Cardiac muscle cell (in vitro differentiated cells and primary cell): Measurements from ENCODE around the gene EBF3. TPM values are rescaled to one million over a fixed set of nuclear protein-coding genes. Genes with fewer than 3 reads are reported as not detected.

Experiments
- DNase-seq, 2 donors: peaks; one replicate each; pipeline versions ENCODE4 v3.0.0 to v3.0.0-alpha.2; 2010 to 2017; ENCODE audit warnings: low read depth in 1 of 2, low spot score in 1 of 2
- H3K27ac ChIP-seq: fragments of 200-600 bp; sonication (generic); 2 replicates; pipeline ENCODE4 v1.5.1; 2016
- H3K27me3 ChIP-seq: fragments of 200-600 bp; sonication (generic); 2 replicates; pipeline ENCODE4 v1.6.0; 2016; ENCODE audit warnings: control low read depth
- H3K36me3 ChIP-seq: fragments of 200-600 bp; sonication (generic); 2 replicates; pipeline ENCODE4 v1.5.1; 2016; ENCODE audit warnings: control low read depth
- H3K4me1 ChIP-seq: fragments of 200-600 bp; sonication (generic); 2 replicates; pipeline ENCODE4 v1.8.1; 2017; ENCODE audit warnings: low read depth, mild to moderate bottlenecking, mixed run types
- H3K4me3 ChIP-seq: fragments of 200-600 bp; sonication (generic); 2 replicates; pipeline ENCODE4 v1.5.1; 2016; ENCODE audit warnings: mild to moderate bottlenecking
- H3K9me3 ChIP-seq: fragments of 200-600 bp; sonication (generic); 2 replicates; pipeline ENCODE4 v1.5.1; 2017; ENCODE audit warnings: low read depth, mild to moderate bottlenecking, control low read depth
- CTCF ChIP-seq: IDR thresholded peaks from 2 replicates; pipeline ENCODE4 v1.5.1; 2012; ENCODE audit warnings: low read depth, mild to moderate bottlenecking, low read length
- polyA plus RNA-seq: library from polyadenylated mRNA; unstranded; fragments of >200 nt; fragmentation: Nextera tagmentation; extraction: Ambion mirVana; gene quantifications from 2 replicates; pipeline ENCODE4 v1.2.1, GENCODE V29; 2016
- total RNA-seq: library from RNA; depleted of rRNA; stranded (reverse); fragments of >200 nt; gene quantifications from 2 replicates; pipeline ENCODE4 v1.2.3, GENCODE V29; 2016

Gene EBF3
- total and polyA plus RNA-seq, 2 experiments from 2014 or later: 0.61 to 2.8 TPM

- no peak for TF ChIP-seq CTCF
- Histone ChIP-seq H3K27ac (no peak overlapping the region), H3K4me1 (no peaks in the 10 kb centered on the region), H3K4me3 (no peak overlapping the region), H3K9me3 (no peaks in the 10 kb centered on the region), H3K27me3 (no peaks in the 10 kb centered on the region), H3K36me3 (no peaks in the 10 kb centered on the region)
- DNase-seq: no peak
Observed at GRCh38 chr10:129911451-129912165, 52.5 kb downstream of the EBF3 start.

GRCh38 chr10:129910861-129911260 is 53.2 kb downstream of the EBF3 start:
- H3K36me3 ChIP-seq: no peaks in the 10 kb centered on the region
- H3K9me3 ChIP-seq: no peaks in the 10 kb centered on the region
- no peak overlapping the region for H3K27ac ChIP-seq
- no peaks in the 10 kb centered on the region for H3K4me1 ChIP-seq
- no peaks in the 10 kb centered on the region for H3K27me3 ChIP-seq
- DNase-seq: no peak
- no peak overlapping the region for H3K4me3 ChIP-seq
- TF ChIP-seq CTCF: no peak

GRCh38 chr10:129909531-129910256 is 54.4 kb downstream of the EBF3 start:
- no peak for DNase-seq
- no peaks in the 10 kb centered on the region for H3K9me3 ChIP-seq
- no peak overlapping the region for H3K27ac ChIP-seq
- H3K4me1 ChIP-seq: no peaks in the 10 kb centered on the region
- TF ChIP-seq CTCF: no peak
- no peaks in the 10 kb centered on the region for H3K27me3 ChIP-seq
- H3K4me3 ChIP-seq: no peak overlapping the region
- no peaks in the 10 kb centered on the region for H3K36me3 ChIP-seq

- TF ChIP-seq CTCF: no peak
- no peak for DNase-seq
- H3K36me3 ChIP-seq: no peaks in the 10 kb centered on the region
- H3K4me3 ChIP-seq: no peak overlapping the region
- H3K27ac ChIP-seq: no peak overlapping the region
- H3K27me3 ChIP-seq: no peaks in the 10 kb centered on the region
- H3K4me1 ChIP-seq: no peaks in the 10 kb centered on the region
- no peaks in the 10 kb centered on the region for H3K9me3 ChIP-seq
Observed at GRCh38 chr10:129909080-129909479, 55.0 kb downstream of the EBF3 start.

- H3K4me1 ChIP-seq: no peaks in the 10 kb centered on the region
Observed at GRCh38 chr10:129908406-129908805, 55.7 kb downstream of the EBF3 start.

More at GRCh38 chr10:129908406-129908805, 55.7 kb downstream of the EBF3 start:
- Histone ChIP-seq H3K36me3 (no peaks in the 10 kb centered on the region), H3K9me3 (no peaks in the 10 kb centered on the region), H3K27me3 (no peaks in the 10 kb centered on the region), H3K4me3 (no peak overlapping the region), H3K27ac (no peak overlapping the region)
- TF ChIP-seq CTCF: no peak
- DNase-seq: no peak
